Measurements from ENCODE around the gene MTFR1L. TPM values are rescaled to one million over a fixed set of nuclear protein-coding genes. Genes with fewer than 3 reads are reported as not detected.

Gene MTFR1L
- total RNA-seq, 1 experiment from 2014 or later = 39.6 TPM

GRCh38 chr1:25803368-25803767 is 16.4 kb upstream of the MTFR1L start:
- Histone ChIP-seq H3K9me2 (replicated peaks; ENCODE audit: insufficient read depth, low read length) (no peaks in the 10 kb centered on the region), H3K9me3 (ENCODE audit: low read length) (no peaks in the 10 kb centered on the region), H3K79me2 (ENCODE audit: low read length) (no peaks in the 10 kb centered on the region), H3K27me3 (ENCODE audit: low read length) (no peaks in the 10 kb centered on the region), H3K4me1 (ENCODE audit: low read length) (peaks cover 20% of the 10 kb centered on the region), H2AFZ (ENCODE audit: low read length) (no peak overlapping the region), H3K36me3 (ENCODE audit: insufficient read depth, low read length) (no peaks in the 10 kb centered on the region), H3K4me2 (ENCODE audit: low read depth, low read length, poor library complexity, severe bottlenecking) (peak overlapping the region; percentile 60), H3K27ac (ENCODE audit: low read length) (no peak overlapping the region), H4K20me1 (ENCODE audit: insufficient read depth, low read depth, low read length) (peaks cover 3% of the 10 kb centered on the region; the same call in 1 of the 2 replicates), H3K9ac (ENCODE audit: low read length) (no peak overlapping the region), H3K4me3 (ENCODE audit: low read length) (no peak overlapping the region)
- DNase-seq = no peak

- Histone ChIP-seq H4K20me1 (ENCODE audit: insufficient read depth, low read depth, low read length) (no peaks in the 10 kb centered on the region; the same call in 1 of the 2 replicates), H2AFZ (ENCODE audit: low read length) (no peak overlapping the region), H3K9me3 (ENCODE audit: low read length) (no peaks in the 10 kb centered on the region), H3K9ac (ENCODE audit: low read length) (no peak overlapping the region), H3K27ac (ENCODE audit: low read length) (no peak overlapping the region), H3K4me3 (ENCODE audit: low read length) (no peak overlapping the region), H3K9me2 (replicated peaks; ENCODE audit: insufficient read depth, low read length) (no peaks in the 10 kb centered on the region), H3K4me2 (ENCODE audit: low read depth, low read length, poor library complexity, severe bottlenecking) (no peak overlapping the region), H3K79me2 (ENCODE audit: low read length) (no peaks in the 10 kb centered on the region), H3K4me1 (ENCODE audit: low read length) (peaks cover 25% of the 10 kb centered on the region), H3K36me3 (ENCODE audit: insufficient read depth, low read length) (no peaks in the 10 kb centered on the region), H3K27me3 (ENCODE audit: low read length) (no peaks in the 10 kb centered on the region)
- DNase-seq = no peak
Observed at GRCh38 chr1:25804244-25804963, 15.3 kb upstream of the MTFR1L start.

DNA sequence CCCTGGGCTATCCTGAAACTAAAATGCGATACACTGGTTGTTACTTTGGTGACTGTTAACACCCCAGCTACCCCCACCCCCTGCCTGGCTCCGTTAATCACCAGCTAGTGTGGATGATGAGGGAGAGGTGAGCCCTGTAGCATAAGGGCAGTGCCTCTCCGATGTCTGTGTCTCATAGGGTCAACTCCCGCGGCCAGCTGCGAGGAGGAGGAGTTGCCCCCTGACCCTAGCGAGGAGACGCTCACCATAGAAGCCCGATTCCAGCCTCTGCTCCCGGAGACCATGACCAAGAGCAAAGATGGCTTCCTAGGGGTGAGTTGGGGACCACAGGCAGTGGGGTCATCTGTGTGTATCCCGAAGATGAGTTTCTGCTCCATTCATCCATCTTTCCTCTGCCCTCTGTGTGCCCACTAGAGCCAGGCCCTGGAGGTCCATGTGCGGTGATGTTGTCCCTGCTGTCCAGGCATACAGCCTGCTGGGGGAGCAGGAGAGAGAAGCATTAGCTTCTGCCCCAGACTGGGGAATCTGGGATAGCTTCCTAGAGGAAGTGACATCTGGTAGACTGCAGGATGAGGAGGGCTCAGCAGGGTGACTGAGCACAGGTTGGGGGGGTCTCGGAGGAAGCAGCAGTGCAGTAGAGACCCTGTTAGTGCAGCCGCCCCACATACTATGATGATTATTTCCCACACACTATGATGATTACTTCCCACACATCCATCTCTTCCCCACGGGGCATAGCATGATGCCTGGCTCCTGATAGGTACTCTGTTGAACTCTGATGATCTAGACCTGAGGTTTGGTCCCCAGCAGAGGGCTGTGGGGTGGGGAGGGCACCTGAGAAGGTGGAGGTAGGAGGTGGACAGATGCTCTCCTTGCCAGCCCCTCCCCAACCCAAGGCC is 14.5 kb upstream of the MTFR1L start:
- Histone ChIP-seq H2AFZ (ENCODE audit: low read length) (no peak overlapping the region), H3K36me3 (ENCODE audit: insufficient read depth, low read length) (no peaks in the 10 kb centered on the region), H4K20me1 (ENCODE audit: insufficient read depth, low read depth, low read length) (no peaks in the 10 kb centered on the region; the same call in 1 of the 2 replicates), H3K4me2 (ENCODE audit: low read depth, low read length, poor library complexity, severe bottlenecking) (no peak overlapping the region), H3K9ac (ENCODE audit: low read length) (no peak overlapping the region), H3K79me2 (ENCODE audit: low read length) (no peaks in the 10 kb centered on the region), H3K27ac (ENCODE audit: low read length) (no peak overlapping the region), H3K4me3 (ENCODE audit: low read length) (no peak overlapping the region), H3K9me3 (ENCODE audit: low read length) (no peaks in the 10 kb centered on the region), H3K4me1 (ENCODE audit: low read length) (peaks cover 33% of the 10 kb centered on the region), H3K9me2 (replicated peaks; ENCODE audit: insufficient read depth, low read length) (no peaks in the 10 kb centered on the region), H3K27me3 (ENCODE audit: low read length) (no peaks in the 10 kb centered on the region)
- no peak for DNase-seq

GRCh38 chr1:25805863-25806225 is 13.9 kb upstream of the MTFR1L start:
- H3K9ac ChIP-seq (ENCODE audit: low read length) = no peak overlapping the region
- no peaks in the 10 kb centered on the region; the same call in 1 of the 2 replicates for H4K20me1 ChIP-seq (ENCODE audit: insufficient read depth, low read depth, low read length)
- H3K79me2 ChIP-seq (ENCODE audit: low read length) = no peaks in the 10 kb centered on the region
- DNase-seq = no peak
- H3K27ac ChIP-seq (ENCODE audit: low read length) = no peak overlapping the region
- H3K4me3 ChIP-seq (ENCODE audit: low read length) = no peak overlapping the region
- no peaks in the 10 kb centered on the region for H3K36me3 ChIP-seq (ENCODE audit: insufficient read depth, low read length)
- H3K9me3 ChIP-seq (ENCODE audit: low read length) = no peaks in the 10 kb centered on the region
- H3K4me2 ChIP-seq (ENCODE audit: low read depth, low read length, poor library complexity, severe bottlenecking) = no peak overlapping the region
- no peaks in the 10 kb centered on the region for H3K9me2 ChIP-seq (replicated peaks; ENCODE audit: insufficient read depth, low read length)
- peaks cover 33% of the 10 kb centered on the region for H3K4me1 ChIP-seq (ENCODE audit: low read length)
- no peak overlapping the region for H2AFZ ChIP-seq (ENCODE audit: low read length)
- no peaks in the 10 kb centered on the region for H3K27me3 ChIP-seq (ENCODE audit: low read length)

GRCh38 chr1:25806418-25806817 is 13.3 kb upstream of the MTFR1L start:
- no peak overlapping the region for H3K4me2 ChIP-seq (ENCODE audit: low read depth, low read length, poor library complexity, severe bottlenecking)
- H3K4me3 ChIP-seq (ENCODE audit: low read length) = no peak overlapping the region
- no peaks in the 10 kb centered on the region for H3K9me2 ChIP-seq (replicated peaks; ENCODE audit: insufficient read depth, low read length)
- H3K27me3 ChIP-seq (ENCODE audit: low read length) = no peaks in the 10 kb centered on the region
- no peak overlapping the region for H3K27ac ChIP-seq (ENCODE audit: low read length)
- DNase-seq = no peak
- peaks cover 36% of the 10 kb centered on the region for H3K4me1 ChIP-seq (ENCODE audit: low read length)
- H3K36me3 ChIP-seq (ENCODE audit: insufficient read depth, low read length) = no peaks in the 10 kb centered on the region
- no peak overlapping the region for H3K9ac ChIP-seq (ENCODE audit: low read length)
- H3K9me3 ChIP-seq (ENCODE audit: low read length) = no peaks in the 10 kb centered on the region
- 0 out of 2 replicates have a peak, but pooled peaks cover 3% of the 10 kb centered on the region for H4K20me1 ChIP-seq (ENCODE audit: insufficient read depth, low read depth, low read length)
- no peak overlapping the region for H2AFZ ChIP-seq (ENCODE audit: low read length)
- H3K79me2 ChIP-seq (ENCODE audit: low read length) = no peaks in the 10 kb centered on the region

DNA sequence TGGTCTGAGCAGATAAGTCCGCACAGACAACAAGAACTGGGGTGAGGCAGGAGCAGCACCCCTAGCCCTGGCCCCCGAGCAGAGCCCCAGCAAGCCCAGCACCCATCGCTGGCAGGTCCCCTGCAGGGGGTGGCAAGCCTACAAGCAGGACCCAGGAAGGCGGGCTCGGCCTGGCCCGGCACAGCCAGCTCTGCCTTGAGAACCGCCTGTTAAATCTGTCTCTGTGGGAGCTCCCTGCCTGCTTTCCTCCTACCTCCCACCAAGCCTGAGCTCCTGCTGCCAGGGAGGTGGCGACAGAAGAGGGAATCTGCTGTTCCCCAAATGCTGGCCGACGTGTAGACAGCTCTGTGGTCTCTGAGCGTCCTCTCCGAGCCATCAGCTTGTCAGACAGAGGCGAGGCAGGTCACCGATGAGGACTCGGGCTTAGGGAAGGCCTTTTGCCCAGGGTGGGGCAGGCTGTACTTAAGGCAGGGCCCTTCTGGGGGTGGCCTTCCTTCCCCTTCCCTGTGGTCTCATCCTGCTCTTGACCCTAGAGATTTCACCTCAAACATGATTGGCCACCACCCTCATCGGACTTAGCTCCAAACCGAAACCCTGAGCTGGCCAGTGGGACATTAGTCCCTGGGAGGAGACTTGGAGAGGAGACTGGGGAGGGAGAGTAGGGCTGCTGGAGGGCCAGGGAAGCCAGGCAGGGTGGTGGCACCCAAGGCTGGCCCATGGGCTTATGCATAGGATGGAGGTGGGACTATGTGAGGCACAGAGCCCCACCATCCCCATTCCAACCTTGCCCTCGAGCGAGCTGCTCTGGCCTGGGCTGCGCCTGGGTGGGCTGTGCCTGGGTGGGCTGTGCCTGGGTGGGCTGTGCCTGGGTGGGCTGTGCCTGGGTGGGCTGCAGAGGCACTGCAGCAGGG is 12.0 kb upstream of the MTFR1L start:
- no peak overlapping the region for H3K9ac ChIP-seq (ENCODE audit: low read length)
- no peaks in the 10 kb centered on the region for H3K27me3 ChIP-seq (ENCODE audit: low read length)
- H3K9me2 ChIP-seq (replicated peaks; ENCODE audit: insufficient read depth, low read length) = no peaks in the 10 kb centered on the region
- H3K4me2 ChIP-seq (ENCODE audit: low read depth, low read length, poor library complexity, severe bottlenecking) = no peak overlapping the region
- no peak for DNase-seq
- H3K4me1 ChIP-seq (ENCODE audit: low read length) = peaks cover 33% of the 10 kb centered on the region
- no peak overlapping the region for H3K27ac ChIP-seq (ENCODE audit: low read length)
- H3K9me3 ChIP-seq (ENCODE audit: low read length) = no peaks in the 10 kb centered on the region
- H4K20me1 ChIP-seq (ENCODE audit: insufficient read depth, low read depth, low read length) = 0 out of 2 replicates have a peak, but pooled peaks cover 3% of the 10 kb centered on the region
- no peak overlapping the region for H3K4me3 ChIP-seq (ENCODE audit: low read length)
- H3K79me2 ChIP-seq (ENCODE audit: low read length) = no peaks in the 10 kb centered on the region
- H2AFZ ChIP-seq (ENCODE audit: low read length) = no peak overlapping the region
- H3K36me3 ChIP-seq (ENCODE audit: insufficient read depth, low read length) = no peaks in the 10 kb centered on the region

- Histone ChIP-seq H3K9ac (ENCODE audit: low read length) (no peak overlapping the region), H3K4me2 (ENCODE audit: low read depth, low read length, poor library complexity, severe bottlenecking) (no peak overlapping the region), H3K27ac (ENCODE audit: low read length) (no peak overlapping the region)
Observed at GRCh38 chr1:25808481-25809244, 11.1 kb upstream of the MTFR1L start.

More at GRCh38 chr1:25808481-25809244, 11.1 kb upstream of the MTFR1L start:
- no peaks in the 10 kb centered on the region for H3K9me3 ChIP-seq (ENCODE audit: low read length)
- H3K79me2 ChIP-seq (ENCODE audit: low read length) = no peaks in the 10 kb centered on the region
- no peak overlapping the region for H3K4me3 ChIP-seq (ENCODE audit: low read length)
- no peak for DNase-seq
- no peak overlapping the region for H2AFZ ChIP-seq (ENCODE audit: low read length)
- H3K27me3 ChIP-seq (ENCODE audit: low read length) = no peaks in the 10 kb centered on the region
- H4K20me1 ChIP-seq (ENCODE audit: insufficient read depth, low read depth, low read length) = peaks cover 8% of the 10 kb centered on the region; the same call in 1 of the 2 replicates
- H3K9me2 ChIP-seq (replicated peaks; ENCODE audit: insufficient read depth, low read length) = no peaks in the 10 kb centered on the region
- H3K36me3 ChIP-seq (ENCODE audit: insufficient read depth, low read length) = no peaks in the 10 kb centered on the region
- peaks cover 25% of the 10 kb centered on the region for H3K4me1 ChIP-seq (ENCODE audit: low read length)
